Neural cell (in vitro differentiated cells): ENCODE results near the gene IMPACT. TPM values are rescaled to one million over a fixed set of nuclear protein-coding genes. Genes with fewer than 3 reads are reported as not detected.

Source experiments
- H2AFZ ChIP-seq: fragments of 200-600, 300-800 bp; sonication (generic), shearing (Covaris generic); 2 replicates; pipeline ENCODE4 v1.6.0; 2014; ENCODE audit warnings: low read depth, mild to moderate bottlenecking, antibody characterized with exemption, low read length, moderate library complexity
- H3F3A ChIP-seq: fragments of 200-600 bp; shearing (Covaris generic); 2 replicates; pipeline ENCODE4 v1.6.1; 2016; ENCODE audit warnings: mild to moderate bottlenecking, moderate library complexity, mixed read lengths, antibody characterized with exemption, low read length; ENCODE audit not compliant: insufficient read depth, poor library complexity, severe bottlenecking
- H3K27ac ChIP-seq: fragments of 200-600, 300-800 bp; sonication (generic), shearing (Covaris generic); 2 replicates; pipeline ENCODE4 v1.5.1; 2014; ENCODE audit warnings: mild to moderate bottlenecking, low read length, moderate library complexity
- H3K27me3 ChIP-seq: fragments of 300-800, 200-600 bp; sonication (generic), shearing (Covaris generic); 2 replicates; pipeline ENCODE4 v1.6.0; 2014; ENCODE audit warnings: mild to moderate bottlenecking, low read depth, low read length, moderate library complexity; ENCODE audit not compliant: insufficient read depth
- H3K36me3 ChIP-seq: fragments of 300-800, 200-600 bp; sonication (generic), shearing (Covaris generic); 2 replicates; pipeline ENCODE4 v1.5.1; 2014; ENCODE audit warnings: mild to moderate bottlenecking, antibody characterized with exemption, low read length, moderate library complexity; ENCODE audit not compliant: insufficient read depth
- H3K4me2 ChIP-seq: fragments of 300-800, 200-600 bp; sonication (generic), shearing (Covaris generic); 2 replicates; pipeline ENCODE4 v1.6.0; 2014; ENCODE audit warnings: mild to moderate bottlenecking, low read length
- H3K4me3 ChIP-seq: fragments of 300-800, 200-600 bp; sonication (generic), shearing (Covaris generic); 2 replicates; pipeline ENCODE4 v1.5.1; 2014; ENCODE audit warnings: mild to moderate bottlenecking, low read length, moderate library complexity
- H3K79me2 ChIP-seq: fragments of 200-600 bp; shearing (Covaris generic); replicated peaks from 2 replicates; pipeline ENCODE4 v1.6.0; 2014; ENCODE audit warnings: mild to moderate bottlenecking, low read length, moderate library complexity; ENCODE audit not compliant: insufficient read depth
- H3K9ac ChIP-seq: fragments of 300-800, 200-600 bp; sonication (generic), shearing (Covaris generic); 2 replicates; pipeline ENCODE4 v1.6.1; 2016; ENCODE audit warnings: mild to moderate bottlenecking, low read length, mixed read lengths
- H3K9me2 ChIP-seq: fragments of 200-600 bp; shearing (Covaris generic); 2 replicates; pipeline ENCODE4 v1.6.1; 2016; ENCODE audit warnings: mild to moderate bottlenecking, low read length, mixed read lengths; ENCODE audit not compliant: insufficient read depth
- H3K9me3 ChIP-seq: fragments of 200-600, 300-800 bp; sonication (generic), shearing (Covaris generic); 2 replicates; pipeline ENCODE4 v1.6.1; 2016; ENCODE audit warnings: mild to moderate bottlenecking, mixed run types, low read length, moderate library complexity, mixed read lengths
- H4K20me1 ChIP-seq: fragments of 200-600 bp; shearing (Covaris generic); 2 replicates; pipeline ENCODE4 v1.6.1; 2016; ENCODE audit warnings: mild to moderate bottlenecking, mixed run types; ENCODE audit not compliant: insufficient read depth
- CTCF ChIP-seq: fragments of 450-650 bp; IDR thresholded peaks from 2 replicates; pipeline ENCODE4 v1.5.1; 2014; ENCODE audit warnings: antibody characterized with exemption, mild to moderate bottlenecking, moderate library complexity; ENCODE audit not compliant: poor library complexity, severe bottlenecking
- EP300 ChIP-seq: fragments of 450-650 bp; conservative IDR thresholded peaks from 2 replicates; pipeline ENCODE4 v1.6.1; 2014; ENCODE audit warnings: antibody characterized with exemption, mild to moderate bottlenecking, moderate library complexity; ENCODE audit not compliant: poor library complexity, severe bottlenecking
- EZH2 ChIP-seq: fragments of 200-600, 300-800 bp; shearing (Covaris generic), sonication (generic); IDR thresholded peaks from 2 replicates; pipeline ENCODE4 v1.6.1; 2014; ENCODE audit warnings: antibody characterized with exemption, low read length, borderline replicate concordance, mild to moderate bottlenecking; ENCODE audit not compliant: insufficient read depth, poor library complexity, severe bottlenecking
- MXI1 ChIP-seq: fragments of 450-650 bp; conservative IDR thresholded peaks from 2 replicates; pipeline ENCODE4 v1.6.1; 2014; ENCODE audit warnings: antibody characterized with exemption, mild to moderate bottlenecking; ENCODE audit not compliant: poor library complexity, severe bottlenecking
- POLR2AphosphoS5 ChIP-seq: IDR thresholded peaks from 2 replicates; pipeline ENCODE4 v1.6.1; 2012
- RAD21 ChIP-seq: fragments of 450-650 bp; conservative IDR thresholded peaks from 2 replicates; pipeline ENCODE4 v1.6.1; 2014; ENCODE audit warnings: antibody characterized with exemption, mild to moderate bottlenecking, moderate library complexity
- REST ChIP-seq: IDR thresholded peaks from 2 replicates; pipeline ENCODE4 v1.6.1; 2012; ENCODE audit warnings: borderline replicate concordance
- SMC3 ChIP-seq: fragments of 450-650 bp; conservative IDR thresholded peaks from 2 replicates; pipeline ENCODE4 v1.6.1; 2014; ENCODE audit warnings: antibody characterized with exemption, mild to moderate bottlenecking, moderate library complexity; ENCODE audit not compliant: poor library complexity
- TAF1 ChIP-seq: IDR thresholded peaks from 2 replicates; pipeline ENCODE4 v1.6.1; 2012; ENCODE audit warnings: low read depth
- polyA plus RNA-seq: library from polyadenylated mRNA; depleted of rRNA; stranded (reverse); fragments of >200 nt; gene quantifications from 2 replicates; pipeline ENCODE4 v1.2.3, GENCODE V29; 2014

IMPACT gene
- polyA plus RNA-seq, 1 donor from 2014 or later, result 31.1 TPM

GRCh38 chr18:24402209-24402785, 24.2 kb upstream of the IMPACT start:
- Histone ChIP-seq H3K27ac (no peak overlapping the region), H3K36me3 (no peaks in the 10 kb centered on the region), H3K79me2 (no peaks in the 10 kb centered on the region), H3K9me3 (peaks cover 3% of the 10 kb centered on the region), H3K4me2 (no peak overlapping the region), H3F3A (no peaks in the 10 kb centered on the region), H3K4me3 (no peak overlapping the region), H3K27me3 (no peaks in the 10 kb centered on the region), H3K9ac (no peak overlapping the region), H2AFZ (no peak overlapping the region), H3K9me2 (no peaks in the 10 kb centered on the region), H4K20me1 (no peaks in the 10 kb centered on the region)
- TF ChIP-seq EZH2 (no peak), POLR2AphosphoS5 (no peak), RAD21 (no peak), CTCF (no peak), TAF1 (no peak), EP300 (no peak), MXI1 (no peak), REST (no peak)

GRCh38 chr18:24403076-24403475, 23.4 kb upstream of the IMPACT start:
- H3K27me3 ChIP-seq, result no peaks in the 10 kb centered on the region
- H2AFZ ChIP-seq, result no peak overlapping the region
- no peak overlapping the region for H3K4me3 ChIP-seq
- H3K9me2 ChIP-seq, result no peaks in the 10 kb centered on the region
- H3K4me2 ChIP-seq, result no peak overlapping the region
- H3K9ac ChIP-seq, result no peak overlapping the region
- H4K20me1 ChIP-seq, result no peaks in the 10 kb centered on the region
- H3F3A ChIP-seq, result no peaks in the 10 kb centered on the region
- no peak overlapping the region for H3K27ac ChIP-seq
- TF ChIP-seq POLR2AphosphoS5 (no peak), EP300 (no peak), REST (no peak), TAF1 (no peak), RAD21 (no peak), CTCF (no peak), MXI1 (no peak), SMC3 (no peak), EZH2 (no peak)
- H3K36me3 ChIP-seq, result no peaks in the 10 kb centered on the region
- no peaks in the 10 kb centered on the region for H3K79me2 ChIP-seq
- H3K9me3 ChIP-seq, result peaks cover 3% of the 10 kb centered on the region
